ENCODE results near the gene SMIM35. TPM values are rescaled to one million over a fixed set of nuclear protein-coding genes. Genes with fewer than 3 reads are reported as not detected.

Gene SMIM35
- total RNA-seq (under 1 TPM in 1 of 2 donors, not detected in 1; 0.15 TPM), polyA plus RNA-seq (not detected)
- long read RNA-seq, donor 1, partial matches to known transcripts, result 0 of 1 reads
- long read RNA-seq, donor 1, other reads (novel, unspliced or antisense), result 1 of 1 reads
- long read RNA-seq, donor 2, result 0 reads

DNA sequence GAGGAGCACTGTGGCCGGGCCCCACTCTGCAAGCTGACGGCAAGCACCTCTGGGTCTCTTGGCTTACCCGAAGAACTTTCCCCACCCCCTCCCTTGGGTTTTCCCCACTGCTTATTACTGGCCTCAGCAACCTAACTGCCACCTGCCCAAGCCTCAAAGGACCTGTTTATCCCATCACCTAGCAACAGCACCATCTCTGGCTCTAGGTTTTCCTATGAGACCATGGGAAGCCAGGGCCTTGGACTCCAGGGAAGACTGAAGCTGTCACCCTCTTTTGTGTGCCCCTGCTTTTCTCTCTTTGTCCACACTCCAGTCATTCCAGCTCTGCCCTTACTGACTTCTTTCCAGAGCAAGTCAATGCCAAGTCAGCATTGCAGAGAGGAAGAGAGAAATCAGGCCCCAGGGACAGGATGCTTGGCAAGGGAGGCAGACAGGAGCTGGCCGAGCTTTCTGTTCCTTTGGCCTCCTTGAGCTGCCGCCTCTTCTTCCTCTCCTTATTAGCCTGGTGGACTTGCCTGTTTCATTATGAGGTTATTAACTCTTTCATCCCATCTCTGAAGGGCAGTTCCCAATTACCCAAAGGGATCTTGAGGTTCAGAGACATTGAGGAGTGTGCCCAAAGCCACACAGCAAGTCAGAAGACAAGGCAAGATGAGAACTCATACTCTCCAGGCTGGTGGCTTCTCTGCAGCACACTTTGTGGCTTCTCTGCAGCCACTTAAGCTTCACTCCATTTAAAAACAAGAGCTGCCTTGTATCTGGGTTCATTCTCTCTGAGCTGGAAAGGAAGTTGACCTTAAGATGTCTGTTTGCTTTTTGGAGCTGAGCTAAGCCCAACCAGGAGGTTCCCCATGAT lies at the start of gene SMIM35:
TSS of gene SMIM35 (minus strand) at position 51 of the 856 bp plus-strand sequence. CDS start 206 bp downstream, outside the sequence.
- ATAC-seq (ENCODE audit: low FRiP score) (no peak), DNase-seq (peak in 1 of 2 donors; percentile 45)
- no peaks in the 10 kb centered on the region for H3K4me1 ChIP-seq (ENCODE audit: control insufficient read depth in 1 of 2, insufficient read depth in 2 of 2, low read length in 2 of 2)
- H3K9me3 ChIP-seq (ENCODE audit: control insufficient read depth, low read length), result peaks cover 8% of the 10 kb centered on the region
- H3K4me3 ChIP-seq (ENCODE audit: low read length in 2 of 2), result no peak within 1 kb of the TSS
- 47 to 57% methylated on average over 5 of the region's 5 CpGs for WGBS, 2 donors
- H3K36me3 ChIP-seq (ENCODE audit: control insufficient read depth in 1 of 2, insufficient read depth in 2 of 2, low read length in 1 of 2), result no peaks in the 10 kb centered on the region
- no peaks in the 10 kb centered on the region for H3K27me3 ChIP-seq (ENCODE audit: control insufficient read depth in 1 of 2, insufficient read depth in 2 of 2, low read length in 1 of 2)
- H3K27ac ChIP-seq (ENCODE audit: low read depth in 1 of 2, low read length in 2 of 2), result no peak within 1 kb of the TSS
- intact Hi-C loops (cut with DNase I), result no loop called here

DNA sequence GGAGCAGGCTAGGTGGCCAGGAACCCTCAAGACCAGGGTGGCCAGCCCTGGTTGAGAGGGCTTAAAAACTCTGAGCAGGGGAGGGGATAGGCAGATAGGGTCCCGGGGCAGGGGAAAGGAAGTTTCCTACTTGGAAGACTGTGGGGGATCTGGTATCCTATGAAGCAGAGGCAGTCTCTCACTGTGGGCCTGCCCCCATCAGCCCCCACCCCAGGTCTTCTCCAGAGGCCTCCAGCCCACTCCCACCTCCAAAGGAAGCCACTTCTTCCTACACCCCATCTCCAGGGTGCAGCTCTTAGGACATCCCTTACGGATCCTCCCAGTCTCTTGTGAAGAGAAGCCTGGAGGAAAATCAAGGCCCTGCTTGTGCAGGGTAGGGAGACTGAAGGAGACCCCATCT lies 49.6 kb upstream of the SMIM35 start:
- no peaks in the 10 kb centered on the region for H3K36me3 ChIP-seq (ENCODE audit: control insufficient read depth in 1 of 2, insufficient read depth in 2 of 2, low read length in 1 of 2)
- no peak overlapping the region for H3K27ac ChIP-seq (ENCODE audit: low read depth in 1 of 2, low read length in 2 of 2)
- no peak overlapping the region for H3K4me3 ChIP-seq (ENCODE audit: low read length in 2 of 2)
- intact Hi-C loops (cut with DNase I), result no loop called here
- no peak for DNase-seq
- ATAC-seq (ENCODE audit: low FRiP score), result no peak
- H3K4me1 ChIP-seq (ENCODE audit: control insufficient read depth in 1 of 2, insufficient read depth in 2 of 2, low read length in 2 of 2), result no peaks in the 10 kb centered on the region
- no peaks in the 10 kb centered on the region for H3K9me3 ChIP-seq (ENCODE audit: control insufficient read depth, low read length)
- H3K27me3 ChIP-seq (ENCODE audit: control insufficient read depth in 1 of 2, insufficient read depth in 2 of 2, low read length in 1 of 2), result no peaks in the 10 kb centered on the region
- 74 to 75% methylated on average over 2 of the region's 2 CpGs for WGBS, 2 donors

DNA sequence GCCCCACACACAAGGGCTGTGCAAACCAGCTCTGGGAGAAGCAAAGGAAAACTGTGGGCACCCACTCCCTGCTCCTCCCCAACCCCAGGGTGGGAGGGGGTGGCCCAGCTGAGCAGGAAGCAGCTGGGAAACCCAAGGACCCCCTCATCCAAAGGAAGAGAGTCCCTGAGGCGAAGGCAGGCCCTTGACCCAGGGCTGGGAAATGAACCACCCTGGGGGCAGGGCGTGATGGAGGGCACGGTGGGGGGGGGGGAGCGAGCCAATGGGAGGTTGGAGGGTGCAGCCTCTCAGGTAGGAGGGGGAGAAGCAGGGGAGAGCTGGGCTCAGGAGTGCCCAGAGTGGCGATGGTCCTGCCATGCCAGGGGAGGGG lies 49.0 kb upstream of the SMIM35 start:
- Histone ChIP-seq H3K27ac (ENCODE audit: low read depth in 1 of 2, low read length in 2 of 2) (no peak overlapping the region), H3K27me3 (ENCODE audit: control insufficient read depth in 1 of 2, insufficient read depth in 2 of 2, low read length in 1 of 2) (no peaks in the 10 kb centered on the region), H3K4me3 (ENCODE audit: low read length in 2 of 2) (no peak overlapping the region), H3K36me3 (ENCODE audit: control insufficient read depth in 1 of 2, insufficient read depth in 2 of 2, low read length in 1 of 2) (no peaks in the 10 kb centered on the region), H3K4me1 (ENCODE audit: control insufficient read depth in 1 of 2, insufficient read depth in 2 of 2, low read length in 2 of 2) (no peaks in the 10 kb centered on the region), H3K9me3 (ENCODE audit: control insufficient read depth, low read length) (no peaks in the 10 kb centered on the region)
- DNase-seq (no peak), ATAC-seq (ENCODE audit: low FRiP score) (no peak)
- intact Hi-C loops (cut with DNase I), result no loop called here
- WGBS, 2 donors, result 70 to 78% methylated on average over 5 of the region's 5 CpGs

DNA sequence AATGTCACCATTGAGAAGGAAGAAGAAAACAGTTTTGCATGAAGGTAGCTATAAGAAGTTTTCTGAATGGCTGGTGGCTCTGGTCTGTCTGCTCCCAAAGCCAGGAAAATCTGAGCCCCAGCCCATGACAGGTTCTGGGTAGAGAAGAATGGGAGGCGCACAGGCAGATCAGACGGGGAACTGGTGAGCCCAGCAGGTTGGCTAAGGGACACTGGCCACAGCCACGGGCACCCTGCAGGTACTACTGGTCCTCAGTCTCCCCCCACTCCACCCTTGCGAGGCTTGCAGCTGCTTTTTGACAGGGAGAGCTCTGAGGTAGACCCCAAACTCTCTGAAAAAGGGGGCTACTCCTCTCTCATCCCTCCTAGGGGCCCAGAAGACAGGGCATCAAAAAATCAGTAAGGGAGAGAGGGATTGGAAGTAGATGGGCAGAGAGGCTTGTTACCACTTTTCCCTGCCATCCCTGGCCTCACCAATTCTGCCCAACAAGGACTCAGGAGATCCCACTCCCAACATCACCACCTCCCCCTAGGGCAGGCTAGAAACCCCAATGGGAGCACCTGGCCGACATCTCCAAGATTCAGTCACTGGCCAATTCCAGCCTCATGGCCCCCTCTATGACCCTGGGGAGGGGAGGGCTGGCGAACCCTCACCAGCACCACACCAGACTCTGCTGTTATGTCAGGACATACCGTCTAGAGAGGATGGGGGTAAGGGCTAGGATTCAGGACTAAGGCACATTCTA lies 48.5 kb upstream of the SMIM35 start:
- H3K36me3 ChIP-seq (ENCODE audit: control insufficient read depth in 1 of 2, insufficient read depth in 2 of 2, low read length in 1 of 2), result no peaks in the 10 kb centered on the region
- ATAC-seq (ENCODE audit: low FRiP score), result no peak
- H3K4me3 ChIP-seq (ENCODE audit: low read length in 2 of 2), result no peak overlapping the region
- 65 to 70% methylated on average over 7 of the region's 7 CpGs for WGBS, 2 donors
- intact Hi-C loops (cut with DNase I), result no loop called here
- H3K27me3 ChIP-seq (ENCODE audit: control insufficient read depth in 1 of 2, insufficient read depth in 2 of 2, low read length in 1 of 2), result no peaks in the 10 kb centered on the region
- no peaks in the 10 kb centered on the region for H3K4me1 ChIP-seq (ENCODE audit: control insufficient read depth in 1 of 2, insufficient read depth in 2 of 2, low read length in 2 of 2)
- H3K27ac ChIP-seq (ENCODE audit: low read depth in 1 of 2, low read length in 2 of 2), result no peak overlapping the region
- no peak for DNase-seq
- no peaks in the 10 kb centered on the region for H3K9me3 ChIP-seq (ENCODE audit: control insufficient read depth, low read length)

DNA sequence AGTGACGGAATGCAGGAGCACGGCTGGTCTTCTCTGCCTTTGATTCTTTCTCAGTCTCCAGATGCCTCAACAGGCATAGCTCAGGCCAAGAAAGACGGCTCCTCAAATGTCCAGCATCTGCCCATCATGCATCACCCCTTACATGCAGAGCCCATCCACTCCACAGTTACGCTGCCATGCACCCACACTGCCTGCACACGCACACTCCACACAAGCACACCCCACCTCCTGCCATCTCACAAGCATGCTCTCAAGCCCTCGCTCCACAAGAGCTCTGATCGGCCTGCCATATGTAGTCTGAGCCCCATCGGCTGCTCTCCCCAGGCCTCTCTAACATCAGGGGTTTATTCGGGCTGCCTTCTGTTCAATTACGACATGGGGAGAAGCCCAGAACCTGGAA lies 47.1 kb upstream of the SMIM35 start:
- H3K27me3 ChIP-seq (ENCODE audit: control insufficient read depth in 1 of 2, insufficient read depth in 2 of 2, low read length in 1 of 2), result no peaks in the 10 kb centered on the region

DNA sequence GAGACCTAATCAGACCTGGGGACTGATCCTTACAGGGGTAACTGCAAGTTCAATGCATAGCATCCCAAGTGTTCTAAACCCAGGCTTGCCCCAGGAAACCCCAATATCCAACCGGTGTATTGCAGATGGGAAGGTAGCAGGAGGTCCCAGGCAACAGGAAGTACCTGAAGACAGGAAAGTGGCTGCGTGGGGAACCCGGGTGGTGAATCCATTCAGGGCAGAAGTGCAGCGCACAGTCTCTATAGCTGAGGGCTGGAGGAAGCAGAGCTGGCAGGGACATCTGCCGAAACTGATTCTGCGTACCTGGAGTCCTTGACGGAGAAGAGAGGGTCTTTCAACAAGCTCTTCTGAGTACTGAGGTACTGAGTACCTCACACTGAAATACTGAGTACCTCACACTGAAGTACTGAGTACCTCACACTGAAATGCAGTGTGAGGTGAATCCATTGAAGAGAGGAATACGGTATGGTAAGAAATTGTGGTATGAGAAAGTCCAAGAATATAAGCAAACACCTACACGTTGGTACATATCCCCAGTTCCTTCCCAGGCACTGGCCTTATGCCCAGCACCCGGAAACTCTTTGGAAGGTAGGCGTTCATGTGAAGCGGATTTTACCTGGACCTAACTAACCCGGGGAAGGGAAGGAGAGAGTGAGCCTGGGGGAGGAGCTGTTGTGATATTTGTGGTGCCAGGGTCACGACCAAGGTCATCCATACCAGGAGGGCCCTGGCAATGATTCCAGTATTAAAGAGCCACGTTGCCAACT lies 45.8 kb upstream of the SMIM35 start:
- Histone ChIP-seq H3K27ac (ENCODE audit: low read depth in 1 of 2, low read length in 2 of 2) (no peak overlapping the region), H3K9me3 (ENCODE audit: control insufficient read depth, low read length) (no peaks in the 10 kb centered on the region), H3K36me3 (ENCODE audit: control insufficient read depth in 1 of 2, insufficient read depth in 2 of 2, low read length in 1 of 2) (no peaks in the 10 kb centered on the region), H3K4me3 (ENCODE audit: low read length in 2 of 2) (no peak overlapping the region), H3K27me3 (ENCODE audit: control insufficient read depth in 1 of 2, insufficient read depth in 2 of 2, low read length in 1 of 2) (no peaks in the 10 kb centered on the region), H3K4me1 (ENCODE audit: control insufficient read depth in 1 of 2, insufficient read depth in 2 of 2, low read length in 2 of 2) (no peaks in the 10 kb centered on the region)
- WGBS, 2 donors, result 79 to 84% methylated on average over 15 of the region's 15 CpGs
- intact Hi-C loops (cut with DNase I), result no loop called here
- ATAC-seq (ENCODE audit: low FRiP score) (no peak), DNase-seq (peak in 1 of 2 donors; percentile 13)

More for the DNA sequence above, 47.1 kb upstream of the SMIM35 start:
- ATAC-seq (ENCODE audit: low FRiP score) (no peak), DNase-seq (no peak)
- 78 to 81% methylated on average over 10 of the region's 10 CpGs for WGBS, 2 donors
- Histone ChIP-seq H3K36me3 (ENCODE audit: control insufficient read depth in 1 of 2, insufficient read depth in 2 of 2, low read length in 1 of 2) (no peaks in the 10 kb centered on the region), H3K4me3 (ENCODE audit: low read length in 2 of 2) (no peak overlapping the region), H3K4me1 (ENCODE audit: control insufficient read depth in 1 of 2, insufficient read depth in 2 of 2, low read length in 2 of 2) (no peaks in the 10 kb centered on the region), H3K9me3 (ENCODE audit: control insufficient read depth, low read length) (no peaks in the 10 kb centered on the region), H3K27ac (ENCODE audit: low read depth in 1 of 2, low read length in 2 of 2) (no peak overlapping the region)
- intact Hi-C loops (cut with DNase I), result no loop called here

DNA sequence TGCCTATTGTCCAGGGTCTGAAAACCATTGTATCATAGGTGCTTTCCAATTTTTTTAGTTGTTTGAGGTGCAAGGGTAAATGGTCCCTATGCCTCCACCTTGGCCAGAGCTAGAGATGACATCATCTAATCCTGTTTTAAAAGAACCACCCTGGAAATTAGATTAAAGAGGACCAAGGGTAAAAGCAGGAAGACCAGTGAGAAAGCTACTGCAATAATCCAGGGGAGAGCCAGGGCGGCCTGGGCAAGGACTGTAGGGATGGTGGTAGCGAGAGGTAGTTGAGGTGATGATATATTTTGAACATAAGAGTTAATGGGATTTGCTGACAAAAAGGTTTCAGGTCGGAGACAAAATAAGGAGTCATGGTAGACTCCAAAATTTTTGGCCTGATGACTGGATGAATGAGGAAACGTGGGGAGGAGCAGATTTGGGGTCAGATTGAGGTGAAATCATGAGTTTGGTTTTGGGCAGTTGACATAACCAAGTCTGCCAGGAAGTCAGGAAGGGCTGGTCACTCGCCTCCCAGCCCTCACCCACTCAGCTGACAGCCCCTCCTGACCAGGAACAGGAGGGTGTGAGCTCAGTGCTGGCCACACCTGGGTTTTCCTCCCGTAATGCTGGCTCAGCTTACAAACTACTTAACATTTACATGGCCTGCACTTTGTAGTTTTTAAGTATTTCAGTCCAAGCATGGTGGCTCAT lies 42.9 kb upstream of the SMIM35 start:
- peaks cover 1% of the 10 kb centered on the region for H3K9me3 ChIP-seq (ENCODE audit: control insufficient read depth, low read length)
- no peak overlapping the region for H3K4me3 ChIP-seq (ENCODE audit: low read length in 2 of 2)
- no peaks in the 10 kb centered on the region for H3K4me1 ChIP-seq (ENCODE audit: control insufficient read depth in 1 of 2, insufficient read depth in 2 of 2, low read length in 2 of 2)
- no peak overlapping the region for H3K27ac ChIP-seq (ENCODE audit: low read depth in 1 of 2, low read length in 2 of 2)
- peak in 1 of 2 donors; percentile 50 for DNase-seq
- no peaks in the 10 kb centered on the region for H3K27me3 ChIP-seq (ENCODE audit: control insufficient read depth in 1 of 2, insufficient read depth in 2 of 2, low read length in 1 of 2)
- intact Hi-C loops (cut with DNase I), result no loop called here
- ATAC-seq (ENCODE audit: low FRiP score), result peak; percentile 36
- 78 to 81% methylated on average over 6 of the region's 6 CpGs for WGBS, 2 donors
- no peaks in the 10 kb centered on the region for H3K36me3 ChIP-seq (ENCODE audit: control insufficient read depth in 1 of 2, insufficient read depth in 2 of 2, low read length in 1 of 2)

Data from aorta (tissue), 5 donors.